Neuronal stem cell (in vitro differentiated cells): ENCODE data around the gene MDFI.
A peak's percentile ranks its signal among the peaks of the same experiment; 100 is the strongest.

Experiments used
- DNase-seq: peaks from one replicate; pipeline ENCODE4 v3.0.0-alpha.2; 2013; ENCODE audit warnings: low spot score
- H2AFZ ChIP-seq: one replicate; pipeline ENCODE4 v1.6.1; 2013; ENCODE audit warnings: mild to moderate bottlenecking, low read length, inconsistent platforms
- H2AK5ac ChIP-seq: 2 replicates; pipeline ENCODE4 v1.6.1; 2013; ENCODE audit warnings: low read depth, mild to moderate bottlenecking, inconsistent platforms, low read length, moderate library complexity, mixed read lengths
- H2BK120ac ChIP-seq: 2 replicates; pipeline ENCODE4 v1.6.1; 2013; ENCODE audit warnings: low read depth, mild to moderate bottlenecking, inconsistent platforms, low read length, moderate library complexity, mixed read lengths
- H2BK12ac ChIP-seq: one replicate; pipeline ENCODE4 v1.6.1; 2013; ENCODE audit warnings: low read length, inconsistent platforms
- H2BK15ac ChIP-seq: 2 replicates; pipeline ENCODE4 v1.6.1; 2013; ENCODE audit warnings: mild to moderate bottlenecking, low read length, inconsistent platforms, mixed read lengths
- H2BK5ac ChIP-seq: one replicate; pipeline ENCODE4 v1.6.1; 2013; ENCODE audit warnings: inconsistent platforms, mild to moderate bottlenecking, low read length, moderate library complexity
- H3K14ac ChIP-seq: one replicate; pipeline ENCODE4 v1.6.1; 2013; ENCODE audit warnings: low read length, inconsistent platforms
- H3K18ac ChIP-seq: 2 replicates; pipeline ENCODE4 v1.6.1; 2013; ENCODE audit warnings: low read length, inconsistent platforms
- H3K23ac ChIP-seq: 2 replicates; pipeline ENCODE4 v1.6.1; 2013; ENCODE audit warnings: low read depth, mild to moderate bottlenecking, mixed read lengths, low read length, inconsistent platforms; ENCODE audit not compliant: poor library complexity
- H3K27ac ChIP-seq: replicated peaks from 3 replicates; pipeline ENCODE4 v1.5.1; 2013; ENCODE audit warnings: low read length, inconsistent platforms
- H3K27me3 ChIP-seq, 3 experiments: 2 replicates each; pipeline ENCODE4 v1.6.1; 2013; ENCODE audit warnings: low read length in 3 of 3, mild to moderate bottlenecking in 2 of 3, inconsistent platforms in 1 of 3, low read depth in 1 of 3, mixed read lengths in 1 of 3, moderate library complexity in 1 of 3; ENCODE audit not compliant: control insufficient read depth in 3 of 3, insufficient read depth in 3 of 3
- H3K36me3 ChIP-seq, 2 donors: replicated peaks in 1 of 2; 2 replicates each; pipeline ENCODE4 v1.6.1; 2013; ENCODE audit warnings: low read length in 2 of 2; ENCODE audit not compliant: control insufficient read depth in 2 of 2, insufficient read depth in 2 of 2
- H3K4ac ChIP-seq: 2 replicates; pipeline ENCODE4 v1.6.1; 2013; ENCODE audit warnings: inconsistent platforms, mild to moderate bottlenecking, low read length, moderate library complexity
- H3K4me1 ChIP-seq, 2 donors: 1 replicate in 1 of 2; 2 replicates in 1 of 2; pipeline ENCODE4 v1.6.1; 2013; ENCODE audit warnings: low read length in 2 of 2, low read depth in 1 of 2; ENCODE audit not compliant: control insufficient read depth in 2 of 2, insufficient read depth in 1 of 2
- H3K4me2 ChIP-seq: one replicate; pipeline ENCODE4 v1.6.1; 2013; ENCODE audit warnings: mild to moderate bottlenecking, low read length, inconsistent platforms; ENCODE audit not compliant: insufficient read depth, poor library complexity, severe bottlenecking
- H3K4me3 ChIP-seq, 2 donors: 2 replicates each; pipeline ENCODE4 v1.5.1; 2013; ENCODE audit warnings: low read length in 2 of 2, mild to moderate bottlenecking in 2 of 2, inconsistent platforms in 1 of 2, moderate library complexity in 1 of 2
- H3K79me1 ChIP-seq: one replicate; pipeline ENCODE4 v1.6.1; 2013; ENCODE audit warnings: low read depth, mild to moderate bottlenecking, inconsistent platforms, low read length, moderate library complexity
- H3K9ac ChIP-seq: one replicate; pipeline ENCODE4 v1.6.1; 2013; ENCODE audit warnings: mild to moderate bottlenecking, low read depth, low read length, inconsistent platforms; ENCODE audit not compliant: poor library complexity
- H3K9me3 ChIP-seq, 2 donors: replicated peaks in 1 of 2; 2 replicates each; pipeline versions ENCODE3 to v1.6.1; 2013; ENCODE audit warnings: low read length in 2 of 2, mild to moderate bottlenecking in 2 of 2, inconsistent platforms in 1 of 2, low read depth in 1 of 2, mixed read lengths in 1 of 2, moderate library complexity in 1 of 2; ENCODE audit not compliant: control insufficient read depth in 2 of 2, insufficient read depth in 1 of 2
- H4K8ac ChIP-seq: one replicate; pipeline ENCODE4 v1.6.1; 2013; ENCODE audit warnings: low read depth, mild to moderate bottlenecking, inconsistent platforms, low read length, moderate library complexity
- H4K91ac ChIP-seq: one replicate; pipeline ENCODE4 v1.6.1; 2013; ENCODE audit warnings: low read length, low read depth, mild to moderate bottlenecking, inconsistent platforms; ENCODE audit not compliant: poor library complexity
- WGBS, 2 donors: extraction: QIAGEN DNeasy Blood & Tissue Kit; methylation state at CpG; one replicate each; pipeline ENCODE4 v1.1.7; 2013; ENCODE audit warnings: missing lambda C conversion rate in 2 of 2, mixed read lengths in 1 of 2; ENCODE audit not compliant: insufficient read length in 2 of 2, insufficient replicate concordance in 1 of 2; ENCODE audit errors: extremely low coverage in 2 of 2; 5-methylcytosine and 5-hydroxymethylcytosine counted together

Gene MDFI

DNA sequence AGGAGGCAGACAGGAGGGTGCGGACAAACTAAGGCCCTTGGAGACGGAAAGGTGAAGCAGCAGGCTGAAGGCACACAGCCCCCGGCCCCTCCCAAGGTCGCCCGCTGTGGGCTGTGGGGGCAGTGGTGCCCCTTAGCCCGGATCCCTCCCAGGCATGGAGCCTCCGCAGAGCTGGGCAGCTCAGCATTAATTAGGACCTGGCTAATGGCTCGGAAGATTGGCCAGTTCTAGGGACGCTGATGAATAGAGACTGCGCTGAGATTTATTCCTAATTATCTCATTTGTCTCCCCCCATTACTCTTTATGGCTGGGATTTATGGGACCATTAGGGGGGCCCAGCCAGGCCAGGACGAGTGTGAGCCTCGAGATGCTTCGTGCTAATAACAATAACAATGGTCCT, 20.4 kb downstream of the MDFI start:
- H3K14ac ChIP-seq = no peak overlapping the region
- no peak for DNase-seq
- no peak overlapping the region for H3K4me3 ChIP-seq
- H2AFZ ChIP-seq = no peak overlapping the region
- no peak overlapping the region for H3K9ac ChIP-seq
- H3K36me3 ChIP-seq = peaks cover 0 to 4% of the 10 kb centered on the region in 2 donors
- H4K8ac ChIP-seq = no peak overlapping the region
- H2BK5ac ChIP-seq = no peak overlapping the region
- no peak overlapping the region for H3K27ac ChIP-seq
- no CpG with 5 or more reads among the region's 13 CpGs for WGBS, 2 donors
- H2AK5ac ChIP-seq = no peak overlapping the region
- peaks cover 8 to 10% of the 10 kb centered on the region in 2 donors for H3K4me1 ChIP-seq
- H3K18ac ChIP-seq = no peak overlapping the region
- no peak overlapping the region for H3K23ac ChIP-seq
- H3K27me3 ChIP-seq = peaks cover 0 to 12% (median 0%) of the 10 kb centered on the region in 3 experiments
- H3K79me1 ChIP-seq = no peaks in the 10 kb centered on the region
- H2BK12ac ChIP-seq = no peak overlapping the region
- H2BK120ac ChIP-seq = no peak overlapping the region
- H3K9me3 ChIP-seq = no peaks in the 10 kb centered on the region
- no peak overlapping the region for H3K4ac ChIP-seq
- no peak overlapping the region for H2BK15ac ChIP-seq
- no peak overlapping the region for H3K4me2 ChIP-seq
- no peak overlapping the region for H4K91ac ChIP-seq

DNA sequence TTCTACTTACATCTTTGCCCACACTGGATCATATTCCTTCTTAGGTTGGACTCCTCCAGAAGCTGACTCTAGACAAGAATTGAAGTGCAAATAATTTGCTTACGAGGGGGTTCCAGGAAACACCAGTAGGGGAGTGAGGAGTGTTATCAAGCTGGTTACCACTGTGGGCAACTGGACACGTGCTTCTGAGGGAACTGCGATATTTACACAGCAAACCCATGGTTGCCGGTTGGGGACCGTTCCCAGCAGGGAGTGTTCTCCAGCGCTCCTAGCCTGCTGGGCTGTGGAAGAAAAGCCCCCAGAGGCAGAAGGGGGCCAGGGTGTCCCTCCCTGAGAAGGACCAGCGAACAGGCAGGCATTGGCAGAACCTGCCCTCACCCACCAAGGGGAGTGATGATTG, 21.7 kb downstream of the MDFI start:
- no peak overlapping the region for H2BK12ac ChIP-seq
- peak overlapping the region; percentile 26 for H2BK120ac ChIP-seq
- peak overlapping the region; percentile 66 for H3K18ac ChIP-seq
- H4K8ac ChIP-seq = no peak overlapping the region
- H3K4me1 ChIP-seq = peaks cover 13 to 14% of the 10 kb centered on the region in 2 donors
- no peak overlapping the region for H4K91ac ChIP-seq
- no peak overlapping the region for H2AFZ ChIP-seq
- no peak overlapping the region for H2BK15ac ChIP-seq
- H3K4ac ChIP-seq = no peak overlapping the region
- H3K9ac ChIP-seq = no peak overlapping the region
- H3K27me3 ChIP-seq = peaks cover 0 to 16% (median 0%) of the 10 kb centered on the region in 3 experiments
- H3K23ac ChIP-seq = peak overlapping the region; percentile 1
- H3K4me2 ChIP-seq = no peak overlapping the region
- no peak for DNase-seq
- no peaks in the 10 kb centered on the region for H3K9me3 ChIP-seq
- peak overlapping the region; percentile 86 for H3K14ac ChIP-seq
- H3K79me1 ChIP-seq = no peaks in the 10 kb centered on the region
- peak overlapping the region; percentile 76 for H2AK5ac ChIP-seq
- H3K27ac ChIP-seq = no peak overlapping the region
- whole genome bisulfite sequencing, 2 donors = no CpG with 5 or more reads among the region's 7 CpGs
- no peaks in the 10 kb centered on the region for H3K36me3 ChIP-seq
- no peak overlapping the region for H3K4me3 ChIP-seq
- H2BK5ac ChIP-seq = no peak overlapping the region

GRCh38 chr6:41663568-41663967, 25.3 kb downstream of the MDFI start:
- H2AK5ac ChIP-seq = no peak overlapping the region
- H2BK12ac ChIP-seq = no peak overlapping the region
- H2BK120ac ChIP-seq = no peak overlapping the region
- no peak overlapping the region for H2BK5ac ChIP-seq
- H3K27me3 ChIP-seq = peaks cover 0 to 24% (median 0%) of the 10 kb centered on the region in 3 experiments
- no peak overlapping the region for H3K4ac ChIP-seq
- peaks cover 4 to 8% of the 10 kb centered on the region in 2 donors for H3K4me1 ChIP-seq
- H3K23ac ChIP-seq = no peak overlapping the region
- no peak overlapping the region for H3K4me3 ChIP-seq
- H3K4me2 ChIP-seq = no peak overlapping the region
- H3K9me3 ChIP-seq = no peaks in the 10 kb centered on the region
- no peaks in the 10 kb centered on the region for H3K79me1 ChIP-seq
- H2BK15ac ChIP-seq = no peak overlapping the region
- H3K9ac ChIP-seq = no peak overlapping the region
- WGBS, 2 donors = no CpG with 5 or more reads among the region's 5 CpGs
- H2AFZ ChIP-seq = peak overlapping the region; percentile 54
- DNase-seq = no peak
- H3K36me3 ChIP-seq = no peaks in the 10 kb centered on the region
- H4K91ac ChIP-seq = no peak overlapping the region
- no peak overlapping the region for H3K18ac ChIP-seq
- no peak overlapping the region for H3K27ac ChIP-seq
- H4K8ac ChIP-seq = no peak overlapping the region
- H3K14ac ChIP-seq = no peak overlapping the region

- Histone ChIP-seq H2BK5ac (no peak overlapping the region), H3K79me1 (no peaks in the 10 kb centered on the region), H2AK5ac (peak overlapping the region; percentile 63), H2BK120ac (no peak overlapping the region), H2BK12ac (no peak overlapping the region), H3K36me3 (no peaks in the 10 kb centered on the region), H2AFZ (no peak overlapping the region), H3K14ac (peak overlapping the region; percentile 38), H3K9me3 (peaks cover 0 to 2% of the 10 kb centered on the region in 2 donors), H3K9ac (no peak overlapping the region), H3K4me1 (peaks cover 4 to 8% of the 10 kb centered on the region in 2 donors), H3K4me3 (no peak overlapping the region), H3K27ac (no peak overlapping the region), H2BK15ac (peak overlapping the region; percentile 49), H3K18ac (peak overlapping the region; percentile 87), H4K91ac (no peak overlapping the region), H3K4me2 (no peak overlapping the region), H3K4ac (peak overlapping the region; percentile 23), H3K27me3 (peaks cover 0 to 24% (median 0%) of the 10 kb centered on the region in 3 experiments), H3K23ac (no peak overlapping the region), H4K8ac (no peak overlapping the region)
- no peak for DNase-seq
- no CpG with 5 or more reads among the region's 5 CpGs for WGBS, 2 donors
Observed at GRCh38 chr6:41664271-41664670, 26.0 kb downstream of the MDFI start.
